NT2/D1 (cell line): ENCODE results near the gene PRAMEF12.
A peak's percentile ranks its signal among the peaks of the same experiment; 100 is the strongest.
"Not testable (repeated sequence)": the region's sequence is repeated elsewhere in the genome, so short reads cannot be mapped to it uniquely, and the experiment has no call there.

Source experiments
- DNase-seq: peaks from one replicate; pipeline ENCODE4 v3.0.0-alpha.2; 2011; ENCODE audit warnings: low read depth, low spot score
- H3K27me3 ChIP-seq: 2 replicates; pipeline ENCODE4 v1.6.0; 2011; ENCODE audit warnings: mild to moderate bottlenecking; ENCODE audit not compliant: insufficient read length, insufficient read depth
- H3K36me3 ChIP-seq: 2 replicates; pipeline ENCODE4 v1.6.1; 2011; ENCODE audit warnings: mild to moderate bottlenecking, low read length, mixed read lengths; ENCODE audit not compliant: insufficient read depth, insufficient read length
- H3K4me1 ChIP-seq: 2 replicates; pipeline ENCODE4 v1.5.1; 2011; ENCODE audit not compliant: insufficient read depth, insufficient read length
- H3K4me3 ChIP-seq: 2 replicates; pipeline ENCODE4 v1.5.1; 2011; ENCODE audit warnings: low read depth; ENCODE audit not compliant: insufficient read length
- H3K9ac ChIP-seq: 2 replicates; pipeline ENCODE4 v1.6.0; 2011; ENCODE audit warnings: low read depth; ENCODE audit not compliant: insufficient read length
- H3K9me3 ChIP-seq: 2 replicates; pipeline ENCODE4 v1.5.1; 2011; ENCODE audit warnings: mild to moderate bottlenecking, low read length; ENCODE audit not compliant: insufficient read depth
- SUZ12 ChIP-seq: IDR thresholded peaks from 2 replicates; pipeline ENCODE4 v1.6.1; 2011; ENCODE audit not compliant: insufficient read length, insufficient read depth; ENCODE audit errors: extremely low read depth
- YY1 ChIP-seq: IDR thresholded peaks from 2 replicates; pipeline ENCODE4 v1.6.1; 2011; ENCODE audit not compliant: insufficient read length, insufficient read depth
- ZNF274 ChIP-seq: IDR thresholded peaks from 2 replicates; pipeline ENCODE4 v1.6.1; 2011; ENCODE audit warnings: mild to moderate bottlenecking, low read depth, low read length

The PRAMEF12 gene

GRCh38 chr1:12771186-12771585 lies 2.4 kb upstream of the PRAMEF12 start:
- H3K9me3 ChIP-seq = no peaks in the 10 kb centered on the region
- TF ChIP-seq YY1 = no peak
- TF ChIP-seq ZNF274 = no peak
- TF ChIP-seq SUZ12 = no peak
- H3K4me3 ChIP-seq = no peak overlapping the region
- no peak for DNase-seq
- H3K9ac ChIP-seq = no peak overlapping the region
- H3K27me3 ChIP-seq = no peaks in the 10 kb centered on the region
- no peaks in the 10 kb centered on the region for H3K4me1 ChIP-seq
- H3K36me3 ChIP-seq = no peaks in the 10 kb centered on the region

GRCh38 chr1:12772520-12772919 lies 1.0 kb upstream of the PRAMEF12 start:
- H3K27me3 ChIP-seq = no peaks in the 10 kb centered on the region
- DNase-seq = no peak
- no peak overlapping the region for H3K4me3 ChIP-seq
- no peaks in the 10 kb centered on the region for H3K36me3 ChIP-seq
- no peak overlapping the region for H3K9ac ChIP-seq
- H3K4me1 ChIP-seq = no peaks in the 10 kb centered on the region
- TF ChIP-seq SUZ12 = no peak
- TF ChIP-seq YY1 = no peak
- no peak for TF ChIP-seq ZNF274
- H3K9me3 ChIP-seq = no peaks in the 10 kb centered on the region

GRCh38 chr1:12774801-12775345 lies 1.3 kb downstream of the PRAMEF12 start:
- no peak for TF ChIP-seq YY1
- no peak for TF ChIP-seq SUZ12
- no peak for TF ChIP-seq ZNF274
- Histone ChIP-seq H3K4me1 (no peaks in the 10 kb centered on the region), H3K4me3 (no peak overlapping the region), H3K9ac (no peak overlapping the region), H3K36me3 (no peaks in the 10 kb centered on the region), H3K27me3 (no peaks in the 10 kb centered on the region), H3K9me3 (no peaks in the 10 kb centered on the region)
- no peak for DNase-seq

GRCh38 chr1:12775443-12775842 lies 1.9 kb downstream of the PRAMEF12 start:
- Histone ChIP-seq H3K9ac (no peak overlapping the region), H3K4me1 (no peaks in the 10 kb centered on the region), H3K27me3 (no peaks in the 10 kb centered on the region), H3K36me3 (no peaks in the 10 kb centered on the region), H3K9me3 (no peaks in the 10 kb centered on the region), H3K4me3 (no peak overlapping the region)
- TF ChIP-seq YY1 = no peak
- no peak for TF ChIP-seq ZNF274
- TF ChIP-seq SUZ12 = no peak
- no peak for DNase-seq

- Histone ChIP-seq H3K4me3 (no peak overlapping the region), H3K36me3 (no peaks in the 10 kb centered on the region), H3K27me3 (no peaks in the 10 kb centered on the region), H3K9ac (no peak overlapping the region), H3K4me1 (no peaks in the 10 kb centered on the region), H3K9me3 (no peaks in the 10 kb centered on the region)
- no peak for DNase-seq
- TF ChIP-seq ZNF274 = no peak
- no peak for TF ChIP-seq YY1
- no peak for TF ChIP-seq SUZ12
Observed at GRCh38 chr1:12776801-12777557, 3.4 kb downstream of the PRAMEF12 start.

GRCh38 chr1:12778061-12778460 lies 4.5 kb downstream of the PRAMEF12 start:
- no peaks in the 10 kb centered on the region for H3K36me3 ChIP-seq
- no peaks in the 10 kb centered on the region for H3K4me1 ChIP-seq
- no peak for DNase-seq
- TF ChIP-seq ZNF274 (no peak), SUZ12 (no peak), YY1 (no peak)
- no peak overlapping the region for H3K4me3 ChIP-seq
- no peaks in the 10 kb centered on the region for H3K9me3 ChIP-seq
- no peaks in the 10 kb centered on the region for H3K27me3 ChIP-seq
- H3K9ac ChIP-seq = no peak overlapping the region

- Histone ChIP-seq H3K36me3 (no peaks in the 10 kb centered on the region), H3K9ac (no peak overlapping the region), H3K4me3 (no peak overlapping the region), H3K9me3 (peaks cover under 1% of the 10 kb centered on the region; the same call in 1 of the 2 replicates), H3K4me1 (no peaks in the 10 kb centered on the region), H3K27me3 (no peaks in the 10 kb centered on the region)
- TF ChIP-seq SUZ12 (no peak), YY1 (no peak), ZNF274 (no peak)
- no peak for DNase-seq
Observed at GRCh38 chr1:12778907-12779306, 5.4 kb downstream of the PRAMEF12 start.

- H3K4me1 ChIP-seq, H3K4me3 ChIP-seq, H3K27me3 ChIP-seq, H3K9ac ChIP-seq, H3K36me3 ChIP-seq, DNase-seq: not testable (repeated sequence)
- peaks cover 19% of the 10 kb centered on the region; the same call in 1 of the 2 replicates for H3K9me3 ChIP-seq
Observed at GRCh38 chr1:12781488-12781887, 8.0 kb downstream of the PRAMEF12 start.

- not testable (repeated sequence) for H3K9ac ChIP-seq, H3K36me3 ChIP-seq, H3K4me1 ChIP-seq, H3K4me3 ChIP-seq, H3K27me3 ChIP-seq
- H3K9me3 ChIP-seq = peaks cover 19% of the 10 kb centered on the region; the same call in 1 of the 2 replicates
- peak; percentile 32 for DNase-seq
Observed at GRCh38 chr1:12783783-12784182, 10.2 kb downstream of the PRAMEF12 start.

- not testable (repeated sequence) for DNase-seq
Observed at GRCh38 chr1:12784729-12785128, 11.2 kb downstream of the PRAMEF12 start.

More at GRCh38 chr1:12784729-12785128, 11.2 kb downstream of the PRAMEF12 start:
- H3K4me1 ChIP-seq, H3K27me3 ChIP-seq, H3K4me3 ChIP-seq, H3K9ac ChIP-seq, H3K36me3 ChIP-seq: not testable (repeated sequence)
- H3K9me3 ChIP-seq = peaks cover 19% of the 10 kb centered on the region; the same call in 1 of the 2 replicates
